Fibroblast of villous mesenchyme (primary cell): ENCODE data around the gene HSD17B10. TPM values are rescaled to one million over a fixed set of nuclear protein-coding genes. Genes with fewer than 3 reads are reported as not detected.
"Not testable (repeated sequence)": the region's sequence is repeated elsewhere in the genome, so short reads cannot be mapped to it uniquely, and the experiment has no call there.

Experiments
- DNase-seq: peaks from one replicate; pipeline ENCODE4 v3.0.0-alpha.2; 2010; ENCODE audit warnings: low read depth
- H3K4me3 ChIP-seq: 2 replicates; pipeline ENCODE4 v1.5.1; 2011; ENCODE audit warnings: low read depth, mild to moderate bottlenecking, low read length
- total RNA-seq: library from RNA; depleted of rRNA; stranded (reverse); fragments of >200 nt; gene quantifications from 2 replicates; pipeline ENCODE4 v1.2.3, GENCODE V29; 2012
- TF ChIP-seq, protein P1 (sequence below): IDR thresholded peaks from 2 replicates; pipeline ENCODE4 v1.5.1; 2012; ENCODE audit warnings: low read depth, mild to moderate bottlenecking, low read length; ENCODE audit not compliant: insufficient read depth

Gene HSD17B10
- total RNA-seq, 1 donor = 62.6 TPM

DNA sequence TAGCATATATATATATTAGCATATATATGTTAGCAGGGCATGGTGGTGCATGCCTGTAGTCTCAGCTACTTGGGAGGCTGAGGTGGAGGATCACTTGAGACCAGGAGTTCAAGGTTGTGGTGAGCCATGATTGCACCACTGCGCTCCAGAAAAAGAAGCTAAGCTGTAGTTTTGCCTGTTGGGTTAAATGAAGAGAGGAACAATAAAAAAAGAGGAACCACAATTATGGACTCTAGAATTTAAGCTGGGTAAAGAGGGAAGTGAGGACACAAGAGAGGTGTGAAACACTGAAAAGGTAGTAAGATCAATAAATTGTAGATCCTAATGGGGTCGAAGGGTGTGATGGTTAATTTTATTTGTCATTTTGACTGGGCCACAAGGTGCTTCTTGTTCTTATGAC, 40.5 kb upstream of the HSD17B10 start:
- TF ChIP-seq, protein P1, sequence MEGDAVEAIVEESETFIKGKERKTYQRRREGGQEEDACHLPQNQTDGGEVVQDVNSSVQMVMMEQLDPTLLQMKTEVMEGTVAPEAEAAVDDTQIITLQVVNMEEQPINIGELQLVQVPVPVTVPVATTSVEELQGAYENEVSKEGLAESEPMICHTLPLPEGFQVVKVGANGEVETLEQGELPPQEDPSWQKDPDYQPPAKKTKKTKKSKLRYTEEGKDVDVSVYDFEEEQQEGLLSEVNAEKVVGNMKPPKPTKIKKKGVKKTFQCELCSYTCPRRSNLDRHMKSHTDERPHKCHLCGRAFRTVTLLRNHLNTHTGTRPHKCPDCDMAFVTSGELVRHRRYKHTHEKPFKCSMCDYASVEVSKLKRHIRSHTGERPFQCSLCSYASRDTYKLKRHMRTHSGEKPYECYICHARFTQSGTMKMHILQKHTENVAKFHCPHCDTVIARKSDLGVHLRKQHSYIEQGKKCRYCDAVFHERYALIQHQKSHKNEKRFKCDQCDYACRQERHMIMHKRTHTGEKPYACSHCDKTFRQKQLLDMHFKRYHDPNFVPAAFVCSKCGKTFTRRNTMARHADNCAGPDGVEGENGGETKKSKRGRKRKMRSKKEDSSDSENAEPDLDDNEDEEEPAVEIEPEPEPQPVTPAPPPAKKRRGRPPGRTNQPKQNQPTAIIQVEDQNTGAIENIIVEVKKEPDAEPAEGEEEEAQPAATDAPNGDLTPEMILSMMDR = no peak
- DNase-seq = no peak
- H3K4me3 ChIP-seq = no peak overlapping the region

DNA sequence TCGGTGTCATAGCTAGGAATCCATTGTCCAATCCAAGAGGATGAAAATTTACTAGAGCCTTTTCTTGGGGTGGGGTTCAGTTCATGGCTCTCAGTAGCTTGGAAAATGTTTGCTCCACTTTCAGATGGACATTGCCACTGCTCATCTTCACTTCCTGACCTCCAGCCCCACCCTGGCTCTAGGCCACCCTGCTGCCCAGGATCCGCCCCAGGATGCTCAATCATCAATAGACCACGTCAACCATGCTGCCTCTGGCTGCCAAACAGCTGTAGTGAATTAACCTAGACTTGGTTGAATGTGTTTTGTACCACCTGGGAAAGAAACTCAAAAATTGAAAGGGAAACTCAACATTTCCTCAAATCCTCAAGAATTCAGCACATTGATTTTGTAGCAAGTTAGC, 37.2 kb upstream of the HSD17B10 start:
- TF ChIP-seq, protein P1 = no peak
- no peak overlapping the region for H3K4me3 ChIP-seq
- no peak for DNase-seq

DNA sequence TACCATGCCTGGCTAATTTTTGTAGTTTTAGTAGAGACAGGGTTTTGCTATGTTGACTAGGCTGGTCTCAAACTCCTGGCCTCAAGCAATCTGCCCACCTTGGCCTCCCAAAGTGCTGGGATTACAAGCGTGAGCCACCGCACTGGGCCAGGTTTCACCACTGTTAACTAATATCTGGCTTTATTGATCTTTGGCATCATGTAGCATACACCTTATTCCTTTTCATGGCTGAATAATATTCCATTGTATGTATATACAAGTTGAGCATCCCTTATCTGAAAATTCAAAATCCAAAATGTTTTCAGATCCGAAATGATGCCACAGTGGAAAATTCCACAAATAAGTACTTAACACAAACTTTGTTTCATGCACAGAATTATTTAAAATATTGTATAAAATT, 34.5 kb upstream of the HSD17B10 start:
- DNase-seq, H3K4me3 ChIP-seq: not testable (repeated sequence)

DNA sequence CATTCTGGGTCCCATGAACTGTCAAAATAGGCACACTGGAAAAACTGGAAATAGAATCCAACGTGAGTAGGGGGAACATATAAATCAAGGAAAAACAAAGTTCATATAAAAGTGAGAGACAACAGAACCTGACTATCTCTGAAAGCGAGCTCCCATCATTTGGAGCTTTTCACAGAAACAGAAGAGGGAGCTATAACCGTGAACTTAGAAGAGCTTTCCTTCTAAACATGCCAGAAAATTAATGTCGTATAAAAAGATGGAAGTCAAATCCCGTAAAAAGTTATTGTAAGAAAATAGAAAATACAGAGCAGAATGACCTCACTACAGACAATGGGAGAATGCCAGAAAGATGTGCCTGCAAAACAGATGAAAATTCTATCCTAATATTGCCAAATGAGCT, 23.9 kb upstream of the HSD17B10 start:
- H3K4me3 ChIP-seq = no peak overlapping the region
- DNase-seq = peak; percentile 37
- TF ChIP-seq, protein P1 = peak; percentile 33

DNA sequence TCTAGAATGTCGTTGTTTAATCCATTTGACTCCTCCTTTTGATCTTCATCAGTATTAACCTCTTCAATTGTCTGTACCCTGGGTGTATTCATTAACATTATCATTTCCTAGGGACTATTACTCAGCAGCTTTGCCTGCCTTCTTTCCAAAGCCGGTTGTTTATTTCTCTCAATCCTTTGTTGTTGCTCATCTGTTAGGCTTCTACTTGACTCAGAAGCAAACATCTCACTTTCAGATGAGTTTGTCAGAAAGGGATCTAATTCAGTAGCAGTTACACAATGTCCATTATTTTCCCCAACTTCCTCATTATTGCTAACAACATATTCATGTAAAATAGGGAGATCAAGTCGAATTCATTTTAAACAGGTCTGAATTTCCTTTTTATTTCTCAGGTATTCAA, 22.1 kb upstream of the HSD17B10 start:
- DNase-seq = peak; percentile 60
- H3K4me3 ChIP-seq = no peak overlapping the region
- TF ChIP-seq, protein P1 = no peak

DNA sequence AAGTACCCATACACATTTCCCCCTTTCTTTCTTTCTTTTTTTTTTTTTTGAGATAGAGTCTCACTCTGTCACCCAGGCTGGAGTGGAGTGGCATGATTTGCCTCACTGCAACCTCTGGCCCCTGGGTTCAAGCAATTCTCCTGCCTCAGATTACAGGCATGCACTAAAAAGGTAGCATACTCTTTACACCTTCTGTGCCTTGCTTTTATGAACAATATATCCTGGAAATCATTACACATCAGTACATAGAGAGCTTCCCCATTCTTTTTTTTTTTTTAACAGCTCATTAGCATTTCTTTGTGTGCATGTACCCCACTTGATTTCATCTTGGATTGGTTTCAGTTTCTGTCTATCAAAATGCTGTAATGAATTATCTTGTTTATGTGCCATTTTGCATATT, 18.6 kb upstream of the HSD17B10 start:
- DNase-seq = no peak
- H3K4me3 ChIP-seq = no peak overlapping the region
- TF ChIP-seq, protein P1 = no peak

DNA sequence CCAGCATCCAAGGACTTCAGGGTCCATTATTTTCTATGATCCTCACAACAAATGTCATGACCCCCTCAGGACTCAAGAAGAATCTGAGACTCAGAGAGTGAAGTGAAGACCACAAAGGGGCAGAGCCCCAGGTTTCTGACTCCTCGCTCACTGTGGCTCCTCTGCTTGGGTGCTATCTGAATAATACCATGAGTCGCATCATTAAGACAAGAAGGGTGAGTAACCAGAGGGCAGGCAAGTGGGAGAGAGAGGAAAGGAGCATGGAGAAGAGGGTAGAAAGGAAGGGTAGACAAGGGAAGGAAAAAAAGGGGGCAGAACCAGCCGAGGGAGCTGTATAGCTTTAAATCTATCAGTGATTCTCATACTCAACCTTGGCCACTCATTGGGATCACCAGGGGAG, 15.5 kb upstream of the HSD17B10 start:
- DNase-seq = no peak
- TF ChIP-seq, protein P1 = no peak
- H3K4me3 ChIP-seq = no peak overlapping the region
